ENCODE data around the gene ELP5.

GRCh38 chr17:7217113-7217987, 34.7 kb upstream of the ELP5 start:
- TF ChIP-seq PATZ1 (CRISPR knock-in tag; IDR thresholded peaks at IDR 0.05; ENCODE audit: borderline replicate concordance) (no peak), ISL1 (CRISPR knock-in tag; IDR thresholded peaks at IDR 0.05) (no peak), ARNTL (CRISPR knock-in tag; IDR thresholded peaks at IDR 0.05; ENCODE audit: borderline replicate concordance, low read depth) (no peak), CREB5 (CRISPR knock-in tag; IDR thresholded peaks at IDR 0.05; ENCODE audit: low read depth) (no peak)

Measured in SK-N-SH treated with all-trans-retinoic acid at 6 μM for 48 hours (cell line).